IgD-negative memory B cell (primary cell): ENCODE results near the gene RDH12. TPM values are rescaled to one million over a fixed set of nuclear protein-coding genes. Genes with fewer than 3 reads are reported as not detected.

Experiments used
- H3K27ac Mint-ChIP-seq, 3 donors: one replicate each; pipeline ENCODE4 v1.8.0; 2020 to 2022; ENCODE audit warnings: mild to moderate bottlenecking in 3 of 3, mixed read lengths in 3 of 3, moderate library complexity in 1 of 3
- H3K27me3 Mint-ChIP-seq: one replicate; pipeline ENCODE4 v1.8.0; 2021; ENCODE audit warnings: mixed read lengths
- H3K36me3 Mint-ChIP-seq: one replicate; pipeline ENCODE4 v1.8.0; 2020; ENCODE audit warnings: mild to moderate bottlenecking, mixed read lengths
- H3K4me1 Mint-ChIP-seq, 3 donors: one replicate each; pipeline ENCODE4 v1.8.0; 2020 to 2022; ENCODE audit warnings: mixed read lengths in 3 of 3, mild to moderate bottlenecking in 1 of 3
- H3K4me3 Mint-ChIP-seq, 4 donors: one replicate each; pipeline ENCODE4 v1.8.0; 2020 to 2022; ENCODE audit warnings: mild to moderate bottlenecking in 4 of 4, mixed read lengths in 4 of 4, moderate library complexity in 3 of 4
- H3K9me3 Mint-ChIP-seq, 3 donors: one replicate each; pipeline ENCODE4 v1.8.0; 2020 to 2021; ENCODE audit warnings: mixed read lengths in 3 of 3, mild to moderate bottlenecking in 1 of 3
- polyA plus RNA-seq: library from polyadenylated mRNA; unstranded; fragments of 300-500 nt; fragmentation: Illumina TruSeq; gene quantifications from one replicate; pipeline ENCODE4 v1.2.3, GENCODE V29; 2021

The RDH12 gene
- polyA plus RNA-seq, 1 donor from 2014 or later: 0.11 TPM

DNA sequence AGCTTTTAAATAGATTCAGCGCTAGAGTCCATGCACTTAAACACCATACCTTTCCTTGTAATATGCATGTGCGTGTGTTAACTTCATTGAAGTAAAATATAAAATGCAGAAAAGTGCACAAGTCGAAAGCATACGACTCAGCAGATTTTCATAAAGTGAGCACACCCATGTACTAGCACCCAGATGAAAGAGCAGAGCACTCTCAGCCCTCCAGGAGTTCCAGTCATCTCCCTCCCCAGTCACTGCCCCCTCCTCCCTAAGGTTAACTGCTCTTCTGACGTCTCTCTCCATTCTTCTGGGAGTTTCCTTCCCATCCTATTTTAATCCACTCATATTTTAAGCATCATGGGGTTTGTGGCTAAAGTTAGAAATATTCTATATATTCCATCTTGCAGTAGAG lies 20.2 kb downstream of the RDH12 start:
- no peak overlapping the region for H3K27ac Mint-ChIP-seq
- H3K27me3 Mint-ChIP-seq: peaks cover 24% of the 10 kb centered on the region

DNA sequence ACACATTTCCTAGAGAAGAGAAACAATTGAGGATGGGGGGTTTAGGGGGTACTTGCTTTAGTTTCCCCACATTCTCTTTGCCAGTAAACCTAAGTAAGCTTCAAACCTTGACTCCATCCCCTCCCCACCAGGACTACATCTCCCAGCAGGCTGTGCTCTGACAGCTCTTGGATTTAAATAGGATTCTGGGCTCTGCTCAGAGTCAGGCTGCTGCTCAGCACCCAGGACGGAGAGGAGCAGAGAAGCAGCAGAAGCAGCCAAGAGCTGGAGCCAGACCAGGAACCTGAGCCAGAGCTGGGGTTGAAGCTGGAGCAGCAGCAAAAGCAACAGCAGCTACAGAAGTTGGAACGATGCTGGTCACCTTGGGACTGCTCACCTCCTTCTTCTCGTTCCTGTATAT lies 20.6 kb downstream of the RDH12 start:
- peak overlapping the region in 1 of 3 donors; percentile 6 for H3K27ac Mint-ChIP-seq
- H3K36me3 Mint-ChIP-seq: no peaks in the 10 kb centered on the region
- peaks cover 0 to 2% (median 0%) of the 10 kb centered on the region in 3 donors for H3K9me3 Mint-ChIP-seq
- peaks cover 24% of the 10 kb centered on the region for H3K27me3 Mint-ChIP-seq
- H3K4me1 Mint-ChIP-seq: peaks cover 0 to 8% (median 1%) of the 10 kb centered on the region in 3 donors
- peak overlapping the region in 1 of 4 donors; percentile 59 for H3K4me3 Mint-ChIP-seq

More for the DNA sequence above, 20.2 kb downstream of the RDH12 start:
- H3K4me3 Mint-ChIP-seq: no peak overlapping the region
- peaks cover 0 to 2% (median 0%) of the 10 kb centered on the region in 3 donors for H3K9me3 Mint-ChIP-seq
- peaks cover 0 to 8% (median 1%) of the 10 kb centered on the region in 3 donors for H3K4me1 Mint-ChIP-seq
- H3K36me3 Mint-ChIP-seq: no peaks in the 10 kb centered on the region

DNA sequence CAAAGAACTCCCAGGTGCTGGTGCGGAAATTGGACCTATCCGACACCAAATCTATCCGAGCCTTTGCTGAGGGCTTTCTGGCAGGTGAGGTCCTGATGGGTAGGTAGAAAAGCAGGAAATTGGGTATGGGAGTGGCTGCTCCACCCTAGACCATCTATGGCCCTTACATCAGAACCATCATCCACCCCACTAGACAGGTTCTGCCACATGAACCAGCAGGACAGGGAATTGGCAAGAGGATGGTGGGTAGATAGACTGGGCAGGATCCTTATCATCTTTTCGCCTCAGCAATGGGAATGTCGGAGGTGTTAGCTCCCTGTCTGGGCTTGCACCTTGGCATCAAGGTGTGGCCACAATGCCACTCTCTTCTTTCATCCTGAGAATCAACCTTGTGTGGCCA lies 23.5 kb downstream of the RDH12 start:
- Mint-ChIP-seq H3K4me1 (peaks cover 0 to 8% (median 1%) of the 10 kb centered on the region in 3 donors), H3K4me3 (no peak overlapping the region), H3K36me3 (no peaks in the 10 kb centered on the region), H3K9me3 (peaks cover 0 to 2% (median 0%) of the 10 kb centered on the region in 3 donors), H3K27ac (no peak overlapping the region), H3K27me3 (peaks cover 24% of the 10 kb centered on the region)

DNA sequence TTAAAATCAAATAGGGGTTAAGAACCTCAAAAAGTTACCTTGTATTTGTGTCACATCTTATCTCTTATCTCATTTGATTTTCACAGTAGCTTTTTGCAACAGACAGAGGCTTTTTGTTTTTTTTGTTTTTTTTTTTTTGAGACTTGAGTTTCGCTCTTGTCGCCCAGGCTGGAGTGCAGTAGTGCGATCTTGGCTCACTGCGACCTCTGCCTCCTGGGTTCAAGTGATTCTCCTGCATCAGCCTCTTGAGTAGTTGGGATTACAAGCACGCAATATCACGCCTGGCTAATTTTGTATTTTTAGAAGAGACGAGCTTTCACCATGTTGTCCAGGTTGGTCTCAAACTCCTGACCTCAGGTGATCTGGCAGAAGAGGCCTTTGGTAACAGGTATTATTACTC lies 25.7 kb downstream of the RDH12 start:
- Mint-ChIP-seq H3K4me1 (peaks cover 0 to 3% (median 1%) of the 10 kb centered on the region in 3 donors), H3K27ac (no peak overlapping the region)

DNA sequence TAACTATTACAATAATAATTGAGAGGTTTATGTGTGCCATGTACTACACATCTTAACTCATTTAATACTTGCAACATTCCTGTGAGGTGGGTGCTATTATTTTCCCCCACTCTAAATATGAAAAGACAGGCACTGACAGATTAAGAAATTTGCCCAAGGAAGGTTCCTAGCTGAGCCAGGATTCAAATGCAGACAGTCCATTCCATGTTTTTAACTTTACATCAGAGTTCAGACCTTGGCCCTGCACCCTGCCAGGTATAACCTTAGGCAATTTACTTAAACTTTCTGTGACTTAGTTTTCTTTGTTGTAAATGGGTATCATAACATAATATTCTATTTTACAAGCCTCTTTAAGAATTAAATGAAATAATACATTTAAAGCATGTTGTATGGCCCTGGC lies 26.6 kb downstream of the RDH12 start:
- no peak overlapping the region for H3K4me3 Mint-ChIP-seq
- no peaks in the 10 kb centered on the region for H3K4me1 Mint-ChIP-seq
- no peaks in the 10 kb centered on the region for H3K36me3 Mint-ChIP-seq
- peaks cover 9% of the 10 kb centered on the region for H3K27me3 Mint-ChIP-seq
- no peak overlapping the region for H3K27ac Mint-ChIP-seq
- H3K9me3 Mint-ChIP-seq: peaks cover 0 to 2% (median 0%) of the 10 kb centered on the region in 3 donors

More for the DNA sequence above, 25.7 kb downstream of the RDH12 start:
- Mint-ChIP-seq H3K36me3 (no peaks in the 10 kb centered on the region), H3K4me3 (no peak overlapping the region), H3K9me3 (peaks cover 0 to 2% (median 0%) of the 10 kb centered on the region in 3 donors), H3K27me3 (peaks cover 17% of the 10 kb centered on the region)

DNA sequence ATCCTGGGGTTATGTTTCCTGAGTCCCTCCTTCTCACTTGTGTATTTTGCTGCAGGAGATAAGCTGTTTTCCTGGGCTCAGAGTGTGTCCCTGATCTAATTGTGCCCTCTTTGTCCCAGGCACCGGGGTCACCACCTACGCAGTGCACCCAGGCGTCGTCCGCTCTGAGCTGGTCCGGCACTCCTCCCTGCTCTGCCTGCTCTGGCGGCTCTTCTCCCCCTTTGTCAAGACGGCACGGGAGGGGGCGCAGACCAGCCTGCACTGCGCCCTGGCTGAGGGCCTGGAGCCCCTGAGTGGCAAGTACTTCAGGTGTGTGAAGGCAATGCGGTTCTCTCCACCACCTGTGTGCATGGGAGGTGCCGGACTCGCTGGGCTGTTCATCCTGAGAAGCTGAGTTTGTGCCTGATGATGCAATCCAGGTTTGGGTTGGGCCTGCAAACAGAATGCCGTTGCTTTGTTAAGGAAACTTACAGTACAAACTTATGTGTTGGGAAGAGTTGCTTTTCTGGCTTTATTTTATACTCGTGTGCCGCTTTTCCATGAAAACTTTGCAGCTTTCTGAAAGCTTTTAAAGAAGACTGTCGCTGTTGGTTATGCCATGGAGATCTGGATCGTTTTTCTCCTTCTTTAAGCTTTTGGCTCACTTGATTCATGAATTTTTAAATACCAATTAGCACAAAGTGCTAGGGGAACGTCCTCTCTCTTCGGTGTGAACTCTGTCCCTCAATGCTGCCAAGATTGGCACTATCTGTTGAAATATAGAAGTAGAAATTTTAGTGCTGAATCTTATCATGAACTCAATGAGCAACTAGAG lies 27.6 kb downstream of the RDH12 start:
- Mint-ChIP-seq H3K4me1 (no peaks in the 10 kb centered on the region), H3K4me3 (no peak overlapping the region), H3K36me3 (no peaks in the 10 kb centered on the region), H3K9me3 (peaks cover 0 to 2% (median 0%) of the 10 kb centered on the region in 3 donors), H3K27me3 (peaks cover 3% of the 10 kb centered on the region), H3K27ac (no peak overlapping the region)

DNA sequence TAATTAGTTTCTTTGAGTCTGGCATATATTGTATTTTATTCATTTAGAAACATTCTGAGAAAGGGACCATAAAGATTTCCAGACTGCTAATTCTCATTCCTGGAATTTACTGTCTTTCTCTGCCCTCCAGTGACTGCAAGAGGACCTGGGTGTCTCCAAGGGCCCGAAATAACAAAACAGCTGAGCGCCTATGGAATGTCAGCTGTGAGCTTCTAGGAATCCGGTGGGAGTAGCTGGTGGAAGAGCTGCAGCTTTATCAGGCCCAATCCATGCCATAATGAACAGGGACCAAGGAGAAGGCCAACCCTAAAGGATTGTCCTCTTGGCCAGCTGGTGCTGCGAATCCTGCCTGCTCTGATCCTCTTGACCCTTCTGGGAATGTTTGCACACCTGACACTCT lies 31.9 kb downstream of the RDH12 start:
- no peaks in the 10 kb centered on the region for H3K9me3 Mint-ChIP-seq
- H3K4me1 Mint-ChIP-seq: no peaks in the 10 kb centered on the region
- H3K27me3 Mint-ChIP-seq: no peaks in the 10 kb centered on the region
- H3K27ac Mint-ChIP-seq: no peak overlapping the region
- no peak overlapping the region for H3K4me3 Mint-ChIP-seq
- H3K36me3 Mint-ChIP-seq: no peaks in the 10 kb centered on the region

DNA sequence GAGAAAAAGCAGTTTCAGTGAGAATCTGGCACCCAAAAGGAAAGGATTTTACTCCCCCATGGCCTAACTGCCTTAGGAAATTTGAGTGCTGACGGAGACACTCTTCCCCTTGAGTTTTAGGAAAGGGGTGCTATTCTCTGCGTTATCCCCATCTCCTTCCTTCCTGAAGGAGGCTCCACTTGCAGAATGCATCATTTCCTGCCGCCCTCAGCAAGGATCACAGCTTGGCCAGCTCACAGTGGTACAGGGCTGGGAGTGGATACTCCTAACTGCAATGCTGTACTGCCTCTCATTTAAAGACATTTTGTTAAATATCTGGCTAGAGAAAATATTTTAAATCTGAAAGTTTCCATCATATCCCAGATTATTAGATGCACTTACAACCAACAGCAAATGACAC lies 33.0 kb downstream of the RDH12 start:
- H3K36me3 Mint-ChIP-seq: peaks cover 2% of the 10 kb centered on the region
- H3K4me1 Mint-ChIP-seq: no peaks in the 10 kb centered on the region
- H3K4me3 Mint-ChIP-seq: no peak overlapping the region
- H3K27me3 Mint-ChIP-seq: no peaks in the 10 kb centered on the region
- H3K9me3 Mint-ChIP-seq: no peaks in the 10 kb centered on the region
- no peak overlapping the region for H3K27ac Mint-ChIP-seq

DNA sequence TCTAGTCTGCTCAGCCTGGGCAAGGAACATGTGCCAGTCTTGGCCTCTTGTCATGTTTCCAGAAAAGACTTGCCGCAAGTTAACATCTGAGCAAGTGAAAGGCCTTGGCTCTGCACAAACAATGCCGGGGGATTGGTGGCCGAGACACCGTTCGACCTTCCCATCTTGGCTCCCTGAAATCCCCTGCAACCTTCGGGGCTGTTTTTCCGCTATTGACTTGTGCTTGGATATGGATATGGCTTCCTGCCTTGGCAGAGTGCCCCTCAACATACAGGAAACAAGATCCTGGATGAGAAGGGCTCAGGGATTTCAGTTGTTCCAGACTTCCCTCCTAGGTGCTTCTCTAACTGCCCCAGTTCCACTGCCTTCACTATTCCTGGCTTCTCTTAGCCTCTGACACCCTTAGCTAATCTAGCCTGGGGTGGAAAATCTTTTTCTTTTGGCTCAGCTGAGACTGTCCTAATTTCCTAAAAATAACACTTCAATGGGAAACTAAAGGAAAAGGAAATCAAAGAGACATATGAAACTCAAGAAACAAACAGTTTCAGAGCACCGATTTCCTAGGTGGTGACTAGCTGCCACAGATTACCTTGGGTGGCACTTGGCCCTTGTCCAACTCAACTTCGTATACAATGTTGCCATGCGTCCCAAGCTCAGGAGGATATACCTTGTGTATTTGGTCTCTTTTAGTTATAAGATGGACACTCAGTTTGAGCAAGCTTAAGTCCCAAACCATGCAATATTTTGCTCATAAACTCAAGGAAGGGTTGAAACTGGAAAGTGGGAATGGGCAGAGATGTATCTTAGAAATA lies 33.9 kb downstream of the RDH12 start:
- no peaks in the 10 kb centered on the region for H3K27me3 Mint-ChIP-seq
- no peaks in the 10 kb centered on the region for H3K9me3 Mint-ChIP-seq
- no peak overlapping the region for H3K27ac Mint-ChIP-seq
- H3K36me3 Mint-ChIP-seq: peaks cover 2% of the 10 kb centered on the region
- no peaks in the 10 kb centered on the region for H3K4me1 Mint-ChIP-seq
- no peak overlapping the region for H3K4me3 Mint-ChIP-seq

DNA sequence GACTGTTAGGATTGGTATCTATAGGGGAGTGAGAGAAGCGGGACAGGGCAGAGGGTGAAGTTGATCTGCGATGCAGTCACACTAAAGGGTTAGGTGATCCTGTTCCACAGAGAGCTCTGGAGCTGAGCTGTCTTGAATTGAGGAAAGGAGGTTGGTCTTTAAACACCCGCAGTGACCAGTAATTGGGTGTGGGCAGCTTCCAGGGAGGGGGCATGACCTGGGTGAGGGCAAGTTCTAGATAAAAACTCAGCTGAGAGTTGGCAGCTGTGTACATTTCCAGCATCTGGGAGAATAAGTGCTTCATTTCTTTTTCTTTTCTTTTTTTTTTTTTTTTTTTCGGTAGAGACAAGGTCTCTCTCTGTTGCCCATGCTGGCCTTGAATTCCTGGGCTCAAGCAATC lies 35.1 kb downstream of the RDH12 start:
- H3K4me1 Mint-ChIP-seq: no peaks in the 10 kb centered on the region
- H3K36me3 Mint-ChIP-seq: peaks cover 3% of the 10 kb centered on the region
- H3K9me3 Mint-ChIP-seq: no peaks in the 10 kb centered on the region
- H3K27me3 Mint-ChIP-seq: no peaks in the 10 kb centered on the region
- no peak overlapping the region for H3K4me3 Mint-ChIP-seq
- H3K27ac Mint-ChIP-seq: no peak overlapping the region

DNA sequence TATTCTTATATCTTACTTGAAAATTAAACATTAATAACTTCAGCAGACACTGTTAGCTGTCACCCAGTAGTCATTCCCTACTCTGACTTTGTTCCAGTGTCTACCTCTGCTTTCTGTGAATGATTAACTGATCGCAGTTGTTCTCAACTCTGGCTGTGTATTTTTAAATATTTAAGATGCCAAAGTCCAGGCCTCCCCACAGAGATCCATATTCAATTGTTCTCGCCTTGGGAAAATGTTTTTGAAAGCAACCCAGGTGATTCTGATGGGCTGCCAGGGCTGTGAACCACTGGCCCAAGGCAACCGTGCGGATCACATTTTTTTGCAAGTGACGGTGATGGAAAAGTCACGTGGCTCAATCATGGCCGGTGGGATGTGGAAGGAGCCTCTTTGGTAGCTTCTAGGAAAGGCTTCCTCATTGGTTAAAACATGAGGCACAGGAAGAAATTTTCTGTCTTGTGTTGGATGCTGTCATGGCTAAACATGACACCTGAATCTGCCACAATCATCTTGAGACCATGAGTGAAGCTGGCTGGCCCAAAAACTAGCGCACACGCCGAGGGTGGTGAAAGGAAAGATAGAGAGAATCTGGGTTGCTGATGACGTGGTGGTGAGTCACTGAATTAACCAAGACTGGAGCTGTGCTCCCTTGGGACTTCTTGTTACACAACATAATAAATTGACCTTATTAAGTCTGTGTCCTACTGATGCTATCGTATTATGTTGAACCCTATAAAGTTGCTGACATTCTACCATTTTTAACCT lies 37.2 kb downstream of the RDH12 start:
- Mint-ChIP-seq H3K27me3 (no peaks in the 10 kb centered on the region), H3K9me3 (peaks cover 0 to 3% (median 1%) of the 10 kb centered on the region in 3 donors), H3K27ac (no peak overlapping the region), H3K4me1 (peaks cover 0 to 2% (median 0%) of the 10 kb centered on the region in 3 donors), H3K36me3 (peaks cover 4% of the 10 kb centered on the region), H3K4me3 (no peak overlapping the region)

DNA sequence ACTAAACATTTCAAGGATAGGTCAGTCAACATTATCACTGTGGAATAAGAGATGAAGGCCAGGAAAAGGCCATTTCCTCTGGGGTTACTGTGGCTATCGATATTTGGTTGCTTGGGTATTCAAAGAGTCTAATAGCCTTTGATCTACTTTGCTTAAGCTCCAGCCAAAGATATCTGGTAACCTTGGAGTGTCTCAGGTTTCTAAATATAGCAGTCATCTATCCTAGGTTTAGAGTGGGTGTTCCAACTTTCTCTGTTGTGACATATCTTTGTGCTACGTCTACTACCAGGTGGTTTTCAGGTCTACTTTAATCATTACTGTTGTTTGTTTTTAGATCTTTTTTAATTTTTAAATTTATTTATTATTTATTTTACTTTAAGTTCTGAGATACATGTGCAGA lies 42.4 kb downstream of the RDH12 start:
- peaks cover 4 to 7% (median 4%) of the 10 kb centered on the region in 3 donors for H3K9me3 Mint-ChIP-seq
- no peaks in the 10 kb centered on the region for H3K27me3 Mint-ChIP-seq
- H3K36me3 Mint-ChIP-seq: peaks cover 12% of the 10 kb centered on the region
- H3K4me1 Mint-ChIP-seq: peaks cover 0 to 2% (median 0%) of the 10 kb centered on the region in 3 donors
- H3K4me3 Mint-ChIP-seq: no peak overlapping the region
- no peak overlapping the region for H3K27ac Mint-ChIP-seq

DNA sequence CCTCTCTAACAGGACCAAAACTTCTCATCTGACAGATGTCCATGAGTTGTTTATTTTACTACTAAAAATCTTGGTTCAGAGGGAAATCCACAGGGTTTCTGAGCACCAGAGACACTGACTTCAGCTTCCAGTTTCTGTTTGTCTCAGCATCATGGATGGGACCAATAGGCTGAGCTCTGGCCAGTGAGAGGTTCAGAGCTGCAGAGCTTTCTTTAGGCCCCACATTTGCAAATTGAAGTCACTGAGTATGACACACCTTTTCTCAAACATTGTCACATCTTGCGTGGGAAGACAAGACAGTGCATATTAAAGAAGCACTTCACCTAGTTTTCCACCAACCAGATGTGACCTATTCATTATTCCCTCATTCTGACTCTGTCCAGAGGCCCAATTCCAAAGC lies 45.2 kb downstream of the RDH12 start:
- H3K36me3 Mint-ChIP-seq: peaks cover 9% of the 10 kb centered on the region
- H3K27ac Mint-ChIP-seq: peak overlapping the region in 2 of 3 donors; percentile 13 to 73
- peaks cover 4 to 7% (median 4%) of the 10 kb centered on the region in 3 donors for H3K9me3 Mint-ChIP-seq
- H3K4me3 Mint-ChIP-seq: no peak overlapping the region
- no peaks in the 10 kb centered on the region for H3K27me3 Mint-ChIP-seq
- peaks cover 0 to 2% (median 0%) of the 10 kb centered on the region in 3 donors for H3K4me1 Mint-ChIP-seq

DNA sequence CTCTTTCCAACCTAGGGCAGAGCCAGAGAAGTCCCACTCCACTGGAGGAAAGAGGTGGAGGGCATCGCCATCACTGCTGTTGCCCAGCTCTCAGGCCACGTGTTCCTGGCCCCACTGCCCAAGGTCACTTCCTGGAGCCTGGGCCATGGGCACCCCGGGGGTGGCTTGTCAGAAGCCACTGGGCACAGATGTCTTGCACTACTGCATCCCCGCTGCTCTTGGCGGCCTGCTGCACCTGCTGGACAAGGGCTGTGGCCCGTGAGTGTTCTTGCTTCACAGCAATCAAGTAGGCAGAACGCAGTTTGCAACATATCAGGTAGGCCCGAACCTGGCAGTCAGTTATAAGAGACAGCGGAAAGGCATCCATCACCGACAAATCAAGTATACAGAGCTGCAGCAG lies 46.6 kb downstream of the RDH12 start:
- peaks cover 15% of the 10 kb centered on the region for H3K36me3 Mint-ChIP-seq
- H3K27ac Mint-ChIP-seq: no peak overlapping the region
- H3K4me1 Mint-ChIP-seq: no peaks in the 10 kb centered on the region
- H3K27me3 Mint-ChIP-seq: no peaks in the 10 kb centered on the region
- H3K4me3 Mint-ChIP-seq: no peak overlapping the region
- H3K9me3 Mint-ChIP-seq: peaks cover 3 to 7% (median 4%) of the 10 kb centered on the region in 3 donors
